Naive thymus-derived CD4-positive, alpha-beta T cell (primary cell): ENCODE results near the gene DPH6. TPM values are rescaled to one million over a fixed set of nuclear protein-coding genes. Genes with fewer than 3 reads are reported as not detected.
"Not testable (repeated sequence)": the region's sequence is repeated elsewhere in the genome, so short reads cannot be mapped to it uniquely, and the experiment has no call there.

Experiments used
- ATAC-seq: fragments of 150-1000 bp; cut with Tn5 transposase; 2 replicates; pipeline ENCODE4 v1.10.0; 2021; ENCODE audit warnings: mild to moderate bottlenecking, moderate library complexity
- CTCF ChIA-PET: fragments of 350-600 bp; sonication (Branson Sonifier 250); formaldehyde crosslinking; loops from one replicate; lab custom pipeline; 2021; ENCODE audit warnings: antibody characterized with exemption; lab: Charles Lee
- POLR2A ChIA-PET: fragments of 350-600 bp; sonication (Branson Sonifier 250); formaldehyde crosslinking; loops from one replicate; lab custom pipeline; 2021; ENCODE audit warnings: antibody characterized with exemption, inconsistent platforms; lab: Charles Lee
- DNase-seq, 9 donors: peaks; one replicate each; pipeline versions ENCODE4 v3.0.0 to v3.0.0-alpha.2; 2020 to 2022; ENCODE audit warnings: mixed read lengths in 1 of 9
- H3K27ac ChIP-seq: one replicate; pipeline ENCODE4 v1.7.0; 2013; ENCODE audit warnings: mild to moderate bottlenecking, low read depth, low read length, moderate library complexity
- H3K27me3 ChIP-seq, 2 donors: one replicate each; pipeline ENCODE4 v1.7.0; 2013; ENCODE audit warnings: low read length in 2 of 2, mild to moderate bottlenecking in 2 of 2, moderate library complexity in 2 of 2; ENCODE audit not compliant: control insufficient read depth in 2 of 2, insufficient read depth in 2 of 2
- H3K36me3 ChIP-seq, 3 experiments: 1 replicate in 2 of 3; 2 replicates in 1 of 3; pipeline ENCODE4 v1.7.0; 2013; ENCODE audit warnings: low read length in 3 of 3, mild to moderate bottlenecking in 3 of 3, moderate library complexity in 1 of 3; ENCODE audit not compliant: insufficient read depth in 3 of 3, control insufficient read depth in 2 of 3
- H3K4me1 ChIP-seq, 2 donors: one replicate each; pipeline ENCODE4 v1.7.0; 2013; ENCODE audit warnings: low read length in 2 of 2, mild to moderate bottlenecking in 2 of 2, moderate library complexity in 1 of 2; ENCODE audit not compliant: control insufficient read depth in 2 of 2, insufficient read depth in 2 of 2
- H3K4me3 ChIP-seq: 2 replicates; pipeline ENCODE4 v1.7.0; 2013; ENCODE audit warnings: mild to moderate bottlenecking, low read length
- H3K9me3 ChIP-seq, 3 experiments: 1 replicate in 2 of 3; 2 replicates in 1 of 3; pipeline ENCODE4 v1.7.0; 2013; ENCODE audit warnings: low read length in 3 of 3; ENCODE audit not compliant: control insufficient read depth in 2 of 3
- H3K27ac Mint-ChIP-seq, 9 donors: one replicate each; pipeline ENCODE4 v1.8.0; 2020 to 2022; ENCODE audit warnings: mixed read lengths in 9 of 9, mild to moderate bottlenecking in 8 of 9, moderate library complexity in 5 of 9, inconsistent platforms in 2 of 9
- H3K27me3 Mint-ChIP-seq, 5 donors: one replicate each; pipeline ENCODE4 v1.8.0; 2021 to 2022; ENCODE audit warnings: mixed read lengths in 5 of 5, mild to moderate bottlenecking in 1 of 5
- H3K36me3 Mint-ChIP-seq, 5 donors: one replicate each; pipeline ENCODE4 v1.8.0; 2020 to 2022; ENCODE audit warnings: mixed read lengths in 5 of 5, mild to moderate bottlenecking in 3 of 5, inconsistent platforms in 1 of 5
- H3K4me1 Mint-ChIP-seq, 7 donors: one replicate each; pipeline ENCODE4 v1.8.0; 2020 to 2022; ENCODE audit warnings: mixed read lengths in 7 of 7, mild to moderate bottlenecking in 3 of 7, inconsistent platforms in 1 of 7
- H3K4me3 Mint-ChIP-seq, 10 donors: one replicate each; pipeline ENCODE4 v1.8.0; 2020 to 2022; ENCODE audit warnings: mild to moderate bottlenecking in 10 of 10, mixed read lengths in 10 of 10, moderate library complexity in 6 of 10, inconsistent platforms in 2 of 10
- H3K9me3 Mint-ChIP-seq, 11 donors: one replicate each; pipeline ENCODE4 v1.8.0; 2020 to 2022; ENCODE audit warnings: mixed read lengths in 11 of 11, mild to moderate bottlenecking in 4 of 11, inconsistent platforms in 1 of 11, moderate library complexity in 1 of 11
- intact Hi-C, 2 donors: fragments of 100-400 bp; cut with micrococcal nuclease; formaldehyde crosslinking; loops; one replicate each; pipeline ENCODE4 v1.15.1; 2023
- polyA plus RNA-seq, 2 donors: library from polyadenylated mRNA; unstranded; fragments of 300-500 nt; fragmentation: Illumina TruSeq; gene quantifications; one replicate each; pipeline ENCODE4 v1.2.3, GENCODE V29; 2021
- total RNA-seq, 6 experiments: library from RNA in 5 of 6; stranded (reverse) in 5 of 6; gene quantifications; 1 replicate in 5 of 6; 2 replicates in 1 of 6; pipeline ENCODE4 v1.2.3 and lab custom pipeline; 2021 to 2026

The DPH6 gene
- 10 to 100 TPM; 10.5 to 16.6 (median 12.5) TPM for total RNA-seq
- 10 to 100 TPM; 21.3 to 28.9 TPM for polyA plus RNA-seq
- total RNA-seq (lab: John Stamatoyannopoulos, UW): 5.1 reads per million, percentile 24 among the genes with 10 or more reads in this experiment

GRCh38 chr15:35545824-35546510 lies at the start of gene DPH6:
Gene DPH6 (minus strand): TSS chr15:35546165. CDS start chr15:35546141, 24 bp downstream.
- Mint-ChIP-seq H3K9me3 (peaks cover 0 to 4% (median 0%) of the 10 kb centered on the region in 11 donors), H3K27ac (peak within 1 kb of the TSS; percentile 93 to 99 (median 98)), H3K4me3 (peak within 1 kb of the TSS; percentile 90 to 100 (median 98)), H3K4me1 (peaks cover 5 to 33% (median 26%) of the 10 kb centered on the region in 7 donors), H3K36me3 (peaks cover 0 to 4% (median 2%) of the 10 kb centered on the region in 5 donors), H3K27me3 (no peaks in the 10 kb centered on the region)
- H3K27me3 ChIP-seq: no peaks in the 10 kb centered on the region
- ChIA-PET POLR2A (interaction anchor here (0.7 to 1.2 kb wide), 2 partner anchors 67 to 1321 kb away, joined by 3 to 4 read pairs; partner anchors contain the start of gene EMC4), CTCF (no interaction called here)
- no peaks in the 10 kb centered on the region for H3K36me3 ChIP-seq
- no peaks in the 10 kb centered on the region for H3K9me3 ChIP-seq
- DNase-seq (peak; percentile 76 to 92 (median 87)), ATAC-seq (peak; percentile 90)
- intact Hi-C loops: loop anchor here (1.0 to 5.0 kb wide), 7 partner anchors 126 to 1509 kb away; partner anchors contain the start of genes CDIN1 (in 2 of the 2), AQR (in 1 of the 2), AVEN (in 1 of the 2) and EMC7 (in 1 of the 2)
- H3K4me1 ChIP-seq: peaks cover 13 to 18% of the 10 kb centered on the region in 2 donors
- H3K4me3 ChIP-seq: peak within 1 kb of the TSS; percentile 80
- peak within 1 kb of the TSS; percentile 93 for H3K27ac ChIP-seq

GRCh38 chr15:35595656-35596055 lies 49.7 kb upstream of the DPH6 start:
- intact Hi-C loops: no loop called here
- H3K4me1 ChIP-seq: no peaks in the 10 kb centered on the region
- H3K9me3 ChIP-seq: no peaks in the 10 kb centered on the region
- POLR2A ChIA-PET: no interaction called here
- no peak for DNase-seq
- no peaks in the 10 kb centered on the region for H3K36me3 ChIP-seq
- Mint-ChIP-seq H3K9me3 (peaks cover 4 to 13% (median 7%) of the 10 kb centered on the region in 11 donors), H3K4me3 (no peak overlapping the region), H3K27me3 (peaks cover 0 to 21% (median 13%) of the 10 kb centered on the region in 5 donors), H3K27ac (no peak overlapping the region), H3K36me3 (peaks cover 0 to 8% (median 2%) of the 10 kb centered on the region in 5 donors), H3K4me1 (no peaks in the 10 kb centered on the region)
- no peak for ATAC-seq
- no peaks in the 10 kb centered on the region for H3K27me3 ChIP-seq
- H3K27ac ChIP-seq: no peak overlapping the region
- CTCF ChIA-PET: no interaction called here
- H3K4me3 ChIP-seq: no peak overlapping the region

- Mint-ChIP-seq H3K27me3 (peaks cover 0 to 16% (median 10%) of the 10 kb centered on the region in 5 donors), H3K9me3 (peaks cover 4 to 12% (median 6%) of the 10 kb centered on the region in 11 donors), H3K36me3 (peaks cover 0 to 10% (median 4%) of the 10 kb centered on the region in 5 donors)
- H3K4me1 ChIP-seq, H3K36me3 ChIP-seq, H3K4me1 Mint-ChIP-seq, CTCF ChIA-PET, POLR2A ChIA-PET, H3K9me3 ChIP-seq, H3K27ac ChIP-seq, intact Hi-C loops, H3K4me3 Mint-ChIP-seq, H3K4me3 ChIP-seq, H3K27me3 ChIP-seq, H3K27ac Mint-ChIP-seq, DNase-seq, ATAC-seq: not testable (repeated sequence)
These were observed 46.0 kb upstream of the DPH6 start for GRCh38 chr15:35591987-35592386.

- no peak overlapping the region for H3K4me3 Mint-ChIP-seq
- DNase-seq: no peak
- Histone ChIP-seq H3K27me3 (no peaks in the 10 kb centered on the region), H3K4me1 (no peaks in the 10 kb centered on the region), H3K9me3 (no peaks in the 10 kb centered on the region), H3K4me3 (no peak overlapping the region), H3K27ac (no peak overlapping the region), H3K36me3 (no peaks in the 10 kb centered on the region)
- H3K36me3 Mint-ChIP-seq: no peaks in the 10 kb centered on the region
- no peak overlapping the region for H3K27ac Mint-ChIP-seq
- peaks cover 3 to 35% (median 17%) of the 10 kb centered on the region in 5 donors for H3K27me3 Mint-ChIP-seq
- ChIA-PET POLR2A (no interaction called here), CTCF (no interaction called here)
- intact Hi-C loops: no loop called here
- H3K9me3 Mint-ChIP-seq: no peaks in the 10 kb centered on the region
- no peaks in the 10 kb centered on the region for H3K4me1 Mint-ChIP-seq
- ATAC-seq: no peak
These were observed 38.0 kb upstream of the DPH6 start for GRCh38 chr15:35583863-35584528.

- H3K4me1 ChIP-seq: no peaks in the 10 kb centered on the region
- CTCF ChIA-PET: no interaction called here
- no peak overlapping the region for H3K27ac Mint-ChIP-seq
These were observed 34.6 kb upstream of the DPH6 start for GRCh38 chr15:35580606-35581005.

GRCh38 chr15:35567392-35567791 lies 21.4 kb upstream of the DPH6 start:
- H3K27ac ChIP-seq: no peak overlapping the region
- no peak overlapping the region for H3K4me3 Mint-ChIP-seq
- peaks cover 0 to 2% (median 0%) of the 10 kb centered on the region in 11 donors for H3K9me3 Mint-ChIP-seq
- ChIA-PET CTCF (no interaction called here), POLR2A (no interaction called here)
- H3K36me3 ChIP-seq: no peaks in the 10 kb centered on the region
- no peaks in the 10 kb centered on the region for H3K36me3 Mint-ChIP-seq
- H3K4me1 Mint-ChIP-seq: no peaks in the 10 kb centered on the region
- intact Hi-C loops: loop anchor here in 1 of 2 donors (10.0 kb wide), 1 partner anchor 1193 kb away; no protein-coding TSS in a partner anchor
- ATAC-seq (no peak), DNase-seq (no peak)
- H3K27me3 ChIP-seq: no peaks in the 10 kb centered on the region
- peaks cover 1 to 22% (median 12%) of the 10 kb centered on the region in 5 donors for H3K27me3 Mint-ChIP-seq
- H3K4me1 ChIP-seq: no peaks in the 10 kb centered on the region
- H3K27ac Mint-ChIP-seq: no peak overlapping the region
- no peaks in the 10 kb centered on the region for H3K9me3 ChIP-seq
- no peak overlapping the region for H3K4me3 ChIP-seq

More at GRCh38 chr15:35580606-35581005, 34.6 kb upstream of the DPH6 start:
- Histone ChIP-seq H3K4me3 (no peak overlapping the region), H3K36me3 (no peaks in the 10 kb centered on the region), H3K27me3 (no peaks in the 10 kb centered on the region), H3K9me3 (no peaks in the 10 kb centered on the region), H3K27ac (no peak overlapping the region)
- ATAC-seq: no peak
- no peaks in the 10 kb centered on the region for H3K9me3 Mint-ChIP-seq
- H3K4me1 Mint-ChIP-seq: no peaks in the 10 kb centered on the region
- no peaks in the 10 kb centered on the region for H3K36me3 Mint-ChIP-seq
- POLR2A ChIA-PET: no interaction called here
- intact Hi-C loops: no loop called here
- H3K27me3 Mint-ChIP-seq: peaks cover 3 to 36% (median 20%) of the 10 kb centered on the region in 5 donors
- DNase-seq: no peak
- H3K4me3 Mint-ChIP-seq: no peak overlapping the region
